Neural cell (in vitro differentiated cells): ENCODE measurements around the gene ANKRD28.

ENCODE experiments used
- CTCF ChIP-seq: fragments of 450-650 bp; IDR thresholded peaks from 2 replicates; pipeline ENCODE4 v1.5.1; 2014; ENCODE audit warnings: antibody characterized with exemption, mild to moderate bottlenecking, moderate library complexity; ENCODE audit not compliant: poor library complexity, severe bottlenecking
- EP300 ChIP-seq: fragments of 450-650 bp; conservative IDR thresholded peaks from 2 replicates; pipeline ENCODE4 v1.6.1; 2014; ENCODE audit warnings: antibody characterized with exemption, mild to moderate bottlenecking, moderate library complexity; ENCODE audit not compliant: poor library complexity, severe bottlenecking
- EZH2 ChIP-seq: fragments of 200-600, 300-800 bp; shearing (Covaris generic), sonication (generic); IDR thresholded peaks from 2 replicates; pipeline ENCODE4 v1.6.1; 2014; ENCODE audit warnings: antibody characterized with exemption, low read length, borderline replicate concordance, mild to moderate bottlenecking; ENCODE audit not compliant: insufficient read depth, poor library complexity, severe bottlenecking
- MXI1 ChIP-seq: fragments of 450-650 bp; conservative IDR thresholded peaks from 2 replicates; pipeline ENCODE4 v1.6.1; 2014; ENCODE audit warnings: antibody characterized with exemption, mild to moderate bottlenecking; ENCODE audit not compliant: poor library complexity, severe bottlenecking
- POLR2AphosphoS5 ChIP-seq: IDR thresholded peaks from 2 replicates; pipeline ENCODE4 v1.6.1; 2012
- RAD21 ChIP-seq: fragments of 450-650 bp; conservative IDR thresholded peaks from 2 replicates; pipeline ENCODE4 v1.6.1; 2014; ENCODE audit warnings: antibody characterized with exemption, mild to moderate bottlenecking, moderate library complexity
- SMC3 ChIP-seq: fragments of 450-650 bp; conservative IDR thresholded peaks from 2 replicates; pipeline ENCODE4 v1.6.1; 2014; ENCODE audit warnings: antibody characterized with exemption, mild to moderate bottlenecking, moderate library complexity; ENCODE audit not compliant: poor library complexity
- TAF1 ChIP-seq: IDR thresholded peaks from 2 replicates; pipeline ENCODE4 v1.6.1; 2012; ENCODE audit warnings: low read depth

- no peak for TF ChIP-seq EZH2
- no peak for TF ChIP-seq CTCF
- no peak for TF ChIP-seq EP300
- no peak for TF ChIP-seq RAD21
- no peak for TF ChIP-seq MXI1
- no peak for TF ChIP-seq POLR2AphosphoS5
- no peak for TF ChIP-seq SMC3
- TF ChIP-seq TAF1, result no peak
These were observed 49.5 kb upstream of the ANKRD28 start for GRCh38 chr3:15847239-15847638.
